ENCODE results near the gene PIK3R3.

Gene PIK3R3

DNA sequence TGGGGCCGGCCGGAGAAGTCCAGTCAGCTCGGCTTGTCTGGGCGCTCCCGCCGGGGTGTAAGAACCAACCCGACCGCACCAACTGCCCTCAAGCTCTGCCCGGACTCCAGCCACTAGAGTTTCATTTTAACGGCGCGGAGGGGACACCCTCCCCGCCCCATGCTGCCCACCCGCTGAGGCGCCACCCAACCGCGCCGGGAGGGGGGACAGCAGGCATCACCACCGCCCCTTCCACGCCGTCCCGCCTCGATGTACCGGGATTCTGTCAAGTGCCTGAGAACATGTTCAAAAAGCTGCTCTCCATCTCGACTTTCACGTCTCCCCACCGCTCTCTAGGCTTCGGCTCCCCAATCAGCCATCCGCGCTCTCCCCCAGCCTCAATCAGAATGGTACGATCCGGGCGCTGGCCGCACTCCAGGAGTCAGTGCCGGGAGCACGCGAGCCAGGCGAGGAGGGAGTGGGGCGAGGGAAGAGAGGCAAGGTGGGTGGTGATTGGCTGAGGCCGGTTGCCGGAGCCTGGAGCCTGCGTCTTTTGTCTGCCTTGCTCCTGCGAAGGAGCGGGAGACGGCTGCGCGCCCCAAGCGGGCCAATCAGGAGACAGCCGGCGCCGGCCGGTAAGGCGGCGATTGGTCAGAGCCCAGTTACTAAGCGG lies at the start of gene PIK3R3:
Gene PIK3R3 (minus strand): TSS at position 101 of the 652 bp plus-strand sequence. CDS start 677 bp downstream, outside the sequence.
- DNase-seq (ENCODE audit: low read depth), result peak; percentile 98
- TF ChIP-seq, protein P1, sequence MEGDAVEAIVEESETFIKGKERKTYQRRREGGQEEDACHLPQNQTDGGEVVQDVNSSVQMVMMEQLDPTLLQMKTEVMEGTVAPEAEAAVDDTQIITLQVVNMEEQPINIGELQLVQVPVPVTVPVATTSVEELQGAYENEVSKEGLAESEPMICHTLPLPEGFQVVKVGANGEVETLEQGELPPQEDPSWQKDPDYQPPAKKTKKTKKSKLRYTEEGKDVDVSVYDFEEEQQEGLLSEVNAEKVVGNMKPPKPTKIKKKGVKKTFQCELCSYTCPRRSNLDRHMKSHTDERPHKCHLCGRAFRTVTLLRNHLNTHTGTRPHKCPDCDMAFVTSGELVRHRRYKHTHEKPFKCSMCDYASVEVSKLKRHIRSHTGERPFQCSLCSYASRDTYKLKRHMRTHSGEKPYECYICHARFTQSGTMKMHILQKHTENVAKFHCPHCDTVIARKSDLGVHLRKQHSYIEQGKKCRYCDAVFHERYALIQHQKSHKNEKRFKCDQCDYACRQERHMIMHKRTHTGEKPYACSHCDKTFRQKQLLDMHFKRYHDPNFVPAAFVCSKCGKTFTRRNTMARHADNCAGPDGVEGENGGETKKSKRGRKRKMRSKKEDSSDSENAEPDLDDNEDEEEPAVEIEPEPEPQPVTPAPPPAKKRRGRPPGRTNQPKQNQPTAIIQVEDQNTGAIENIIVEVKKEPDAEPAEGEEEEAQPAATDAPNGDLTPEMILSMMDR (conservative IDR thresholded peaks at IDR 0.05; ENCODE audit: control insufficient read depth, insufficient read depth, low read depth, low read length), result no peak
- H3K4me3 ChIP-seq (ENCODE audit: control insufficient read depth, low read depth, low read length), result peak within 1 kb of the TSS; percentile 49

- TF ChIP-seq, protein P1 (conservative IDR thresholded peaks at IDR 0.05; ENCODE audit: control insufficient read depth, insufficient read depth, low read depth, low read length), result no peak
- no peak overlapping the region for H3K4me3 ChIP-seq (ENCODE audit: control insufficient read depth, low read depth, low read length)
Observed at GRCh38 chr1:46181343-46182260, 49.2 kb upstream of the PIK3R3 start.

DNA sequence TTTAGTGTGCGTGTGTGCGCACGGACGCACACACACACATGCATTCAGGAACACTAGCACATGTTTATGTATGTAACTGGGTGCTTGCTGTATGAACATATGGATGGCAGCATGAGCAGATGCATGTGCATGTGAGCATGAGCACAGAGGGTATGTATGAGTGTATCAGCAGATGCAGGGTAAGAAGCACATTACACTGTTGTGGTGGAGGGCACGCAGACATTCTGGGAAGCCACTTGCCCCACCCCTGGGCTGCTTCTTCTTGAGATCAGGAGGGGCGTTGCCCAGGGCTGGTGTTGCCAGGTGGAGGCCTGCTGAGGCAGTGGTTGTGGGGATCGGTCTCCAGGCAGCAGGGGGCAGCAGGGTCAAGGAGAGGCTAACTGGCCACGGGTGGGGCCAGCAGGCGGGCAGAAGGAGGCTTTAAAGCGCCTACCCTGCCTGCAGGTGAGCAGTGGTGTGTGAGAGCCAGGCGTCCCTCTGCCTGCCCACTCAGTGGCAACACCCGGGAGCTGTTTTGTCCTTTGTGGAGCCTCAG lies 47.7 kb upstream of the PIK3R3 start:
- no peak for DNase-seq (ENCODE audit: low read depth)
- TF ChIP-seq, protein P1 (conservative IDR thresholded peaks at IDR 0.05; ENCODE audit: control insufficient read depth, insufficient read depth, low read depth, low read length), result no peak
- no peak overlapping the region for H3K4me3 ChIP-seq (ENCODE audit: control insufficient read depth, low read depth, low read length)

More at GRCh38 chr1:46181343-46182260, 49.2 kb upstream of the PIK3R3 start:
- DNase-seq (ENCODE audit: low read depth), result peak; percentile 57

GRCh38 chr1:46179138-46180081 lies 47.0 kb upstream of the PIK3R3 start:
- DNase-seq (ENCODE audit: low read depth), result peak; percentile 86
- no peak overlapping the region for H3K4me3 ChIP-seq (ENCODE audit: control insufficient read depth, low read depth, low read length)
- TF ChIP-seq, protein P1 (conservative IDR thresholded peaks at IDR 0.05; ENCODE audit: control insufficient read depth, insufficient read depth, low read depth, low read length), result peak; percentile 97

- DNase-seq (ENCODE audit: low read depth), result no peak
- TF ChIP-seq, protein P1 (conservative IDR thresholded peaks at IDR 0.05; ENCODE audit: control insufficient read depth, insufficient read depth, low read depth, low read length), result no peak
- no peak within 1 kb of the TSS for H3K4me3 ChIP-seq (ENCODE audit: control insufficient read depth, low read depth, low read length)
Observed at GRCh38 chr1:46176211-46176865, 43.9 kb upstream of the PIK3R3 start, which contains the start of gene P3R3URF. Gene P3R3URF (minus strand): TSS chr1:46176488. CDS start chr1:46176471, 17 bp downstream.

All from fibroblast of mammary gland (primary cell).